Stomach (tissue), 4 donors: ENCODE results near the gene SLC6A11.

Experiments used
- EP300 ChIP-seq: sonication (generic); formaldehyde crosslinking; IDR thresholded peaks from one replicate; pipeline ENCODE4 v1.6.1; 2017; ENCODE audit warnings: antibody characterized with exemption
- POLR2A ChIP-seq, 4 donors: fragments of 450-650 bp; IDR thresholded peaks; one replicate each; pipeline ENCODE4 v1.6.1; 2016; ENCODE audit warnings: antibody characterized with exemption in 4 of 4, control low read depth in 2 of 4, mild to moderate bottlenecking in 1 of 4, moderate library complexity in 1 of 4
- POLR2AphosphoS5 ChIP-seq, 3 donors: sonication (generic); formaldehyde crosslinking; IDR thresholded peaks; one replicate each; pipeline ENCODE4 v1.6.1; 2016; ENCODE audit warnings: antibody characterized with exemption in 3 of 3
- TF ChIP-seq, protein P1 (sequence below), 7 experiments: fragments of 450-650 bp in 4 of 7; fragments of 200-600 bp in 3 of 7; sonication (generic) in 3 of 7; IDR thresholded peaks; one replicate each; pipeline ENCODE4 v1.5.1; 2016 to 2019; ENCODE audit warnings: antibody characterized with exemption in 7 of 7, control low read depth in 2 of 7, mild to moderate bottlenecking in 1 of 7

DNA sequence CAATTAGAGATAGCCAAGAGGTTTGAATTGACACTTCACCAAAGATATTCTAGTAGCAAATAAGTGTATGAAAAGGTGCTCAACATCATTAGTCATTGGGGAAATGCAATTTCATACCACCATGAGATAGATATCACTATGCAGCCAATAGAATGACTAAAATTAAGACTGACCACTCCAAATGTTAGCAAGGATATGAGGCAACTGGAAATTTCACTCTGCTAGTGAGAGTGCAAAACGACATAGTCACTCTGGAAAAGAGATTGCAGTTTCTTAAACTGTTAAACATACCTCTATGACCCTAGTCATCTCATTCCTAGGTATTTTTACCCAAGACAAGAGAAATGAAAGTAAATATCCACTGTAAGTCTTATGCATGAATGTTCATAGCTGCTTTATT, 27.6 kb upstream of the SLC6A11 start:
- TF ChIP-seq, protein P1, sequence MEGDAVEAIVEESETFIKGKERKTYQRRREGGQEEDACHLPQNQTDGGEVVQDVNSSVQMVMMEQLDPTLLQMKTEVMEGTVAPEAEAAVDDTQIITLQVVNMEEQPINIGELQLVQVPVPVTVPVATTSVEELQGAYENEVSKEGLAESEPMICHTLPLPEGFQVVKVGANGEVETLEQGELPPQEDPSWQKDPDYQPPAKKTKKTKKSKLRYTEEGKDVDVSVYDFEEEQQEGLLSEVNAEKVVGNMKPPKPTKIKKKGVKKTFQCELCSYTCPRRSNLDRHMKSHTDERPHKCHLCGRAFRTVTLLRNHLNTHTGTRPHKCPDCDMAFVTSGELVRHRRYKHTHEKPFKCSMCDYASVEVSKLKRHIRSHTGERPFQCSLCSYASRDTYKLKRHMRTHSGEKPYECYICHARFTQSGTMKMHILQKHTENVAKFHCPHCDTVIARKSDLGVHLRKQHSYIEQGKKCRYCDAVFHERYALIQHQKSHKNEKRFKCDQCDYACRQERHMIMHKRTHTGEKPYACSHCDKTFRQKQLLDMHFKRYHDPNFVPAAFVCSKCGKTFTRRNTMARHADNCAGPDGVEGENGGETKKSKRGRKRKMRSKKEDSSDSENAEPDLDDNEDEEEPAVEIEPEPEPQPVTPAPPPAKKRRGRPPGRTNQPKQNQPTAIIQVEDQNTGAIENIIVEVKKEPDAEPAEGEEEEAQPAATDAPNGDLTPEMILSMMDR (IDR thresholded peaks at IDR 0.05): no peak
- TF ChIP-seq EP300 (no peak), POLR2AphosphoS5 (IDR thresholded peaks at IDR 0.05) (no peak), POLR2A (IDR thresholded peaks at IDR 0.05) (no peak)
